ENCODE results near the gene TMEM200B.

The TMEM200B gene

DNA sequence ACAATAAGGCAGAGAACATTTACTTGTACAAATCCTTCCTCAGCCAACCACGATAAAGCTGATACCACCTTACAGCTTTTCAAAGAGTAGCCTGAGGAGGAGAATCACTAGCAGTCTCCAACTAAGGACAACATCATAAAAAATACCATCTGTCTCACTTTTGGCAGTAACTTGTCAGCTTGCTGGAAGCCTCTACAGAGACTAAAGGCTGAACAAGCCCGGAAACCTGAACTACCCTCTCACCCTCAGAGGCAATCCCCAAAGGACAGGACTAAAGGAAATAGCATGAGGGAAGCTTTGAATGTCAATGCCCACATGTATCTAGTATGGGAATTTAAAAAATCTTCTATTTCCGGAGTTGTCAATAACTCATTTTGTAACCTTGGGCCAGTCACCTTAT lies 47.4 kb upstream of the TMEM200B start (continued):
- TF ChIP-seq OSR2 (tag by site-specific recombination; IDR thresholded peaks at IDR 0.05), result peak; percentile 89
- TF ChIP-seq ZXDB (tag by site-specific recombination; IDR thresholded peaks at IDR 0.05), result peak; percentile 66
- TF ChIP-seq ZNF2 (tag by site-specific recombination; IDR thresholded peaks at IDR 0.05), result no peak
- 0 out of 2 replicates have a peak, but pooled peaks have one; percentile 32 for TF ChIP-seq ZBTB17 (tag by site-specific recombination; IDR thresholded peaks at IDR 0.05)
- TF ChIP-seq, protein P1, sequence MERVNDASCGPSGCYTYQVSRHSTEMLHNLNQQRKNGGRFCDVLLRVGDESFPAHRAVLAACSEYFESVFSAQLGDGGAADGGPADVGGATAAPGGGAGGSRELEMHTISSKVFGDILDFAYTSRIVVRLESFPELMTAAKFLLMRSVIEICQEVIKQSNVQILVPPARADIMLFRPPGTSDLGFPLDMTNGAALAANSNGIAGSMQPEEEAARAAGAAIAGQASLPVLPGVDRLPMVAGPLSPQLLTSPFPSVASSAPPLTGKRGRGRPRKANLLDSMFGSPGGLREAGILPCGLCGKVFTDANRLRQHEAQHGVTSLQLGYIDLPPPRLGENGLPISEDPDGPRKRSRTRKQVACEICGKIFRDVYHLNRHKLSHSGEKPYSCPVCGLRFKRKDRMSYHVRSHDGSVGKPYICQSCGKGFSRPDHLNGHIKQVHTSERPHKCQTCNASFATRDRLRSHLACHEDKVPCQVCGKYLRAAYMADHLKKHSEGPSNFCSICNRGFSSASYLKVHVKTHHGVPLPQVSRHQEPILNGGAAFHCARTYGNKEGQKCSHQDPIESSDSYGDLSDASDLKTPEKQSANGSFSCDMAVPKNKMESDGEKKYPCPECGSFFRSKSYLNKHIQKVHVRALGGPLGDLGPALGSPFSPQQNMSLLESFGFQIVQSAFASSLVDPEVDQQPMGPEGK (tag by site-specific recombination; IDR thresholded peaks at IDR 0.05), result no peak
- 0 out of 2 replicates have a peak, but pooled peaks have one; percentile 29 for TF ChIP-seq ZNF341 (tag by site-specific recombination; IDR thresholded peaks at IDR 0.05; ENCODE audit: low read depth)
- TF ChIP-seq ZNF843 (tag by site-specific recombination; IDR thresholded peaks at IDR 0.05), result peak; percentile 79
- TF ChIP-seq ZNF140 (tag by site-specific recombination; IDR thresholded peaks at IDR 0.05), result no peak
- TF ChIP-seq IKZF3 (tag by site-specific recombination; IDR thresholded peaks at IDR 0.05), result peak; percentile 78
- TF ChIP-seq ZNF600 (tag by site-specific recombination; IDR thresholded peaks at IDR 0.05), result no peak
- 0 out of 2 replicates have a peak, but pooled peaks have one; percentile 40 for TF ChIP-seq ZNF610 (tag by site-specific recombination; IDR thresholded peaks at IDR 0.05; ENCODE audit: borderline replicate concordance)
- TF ChIP-seq ZNF121 (tag by site-specific recombination; IDR thresholded peaks at IDR 0.05), result no peak
- no peak for TF ChIP-seq MYNN (tag by site-specific recombination; IDR thresholded peaks at IDR 0.05; ENCODE audit: borderline replicate concordance)
- no peak for TF ChIP-seq HOXD13 (CRISPR knock-in tag; IDR thresholded peaks at IDR 0.05; ENCODE audit: borderline replicate concordance)
- no peak for TF ChIP-seq ZNF416 (tag by site-specific recombination; IDR thresholded peaks at IDR 0.05)
- TF ChIP-seq ZNF184 (tag by site-specific recombination; IDR thresholded peaks at IDR 0.05), result no peak
- TF ChIP-seq ZNF155 (tag by site-specific recombination; IDR thresholded peaks at IDR 0.05), result no peak
- no peak for TF ChIP-seq ZNF114 (tag by site-specific recombination; IDR thresholded peaks at IDR 0.05)
- TF ChIP-seq ZNF157 (tag by site-specific recombination; IDR thresholded peaks at IDR 0.05), result no peak
- TF ChIP-seq ZNF350 (tag by site-specific recombination; IDR thresholded peaks at IDR 0.05), result no peak
- TF ChIP-seq ZNF214 (tag by site-specific recombination; IDR thresholded peaks at IDR 0.05; ENCODE audit: borderline replicate concordance), result no peak
- peak; percentile 87 for TF ChIP-seq MZF1 (tag by site-specific recombination; IDR thresholded peaks at IDR 0.05; ENCODE audit: borderline replicate concordance)
- TF ChIP-seq ZNF561 (tag by site-specific recombination; IDR thresholded peaks at IDR 0.05; ENCODE audit: borderline replicate concordance), result no peak
- peak; percentile 57 for TF ChIP-seq ZNF423 (tag by site-specific recombination; IDR thresholded peaks at IDR 0.05)
- TF ChIP-seq, protein P2, sequence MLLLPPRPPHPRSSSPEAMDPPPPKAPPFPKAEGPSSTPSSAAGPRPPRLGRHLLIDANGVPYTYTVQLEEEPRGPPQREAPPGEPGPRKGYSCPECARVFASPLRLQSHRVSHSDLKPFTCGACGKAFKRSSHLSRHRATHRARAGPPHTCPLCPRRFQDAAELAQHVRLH (tag by site-specific recombination; IDR thresholded peaks at IDR 0.05), result peak; percentile 81
- no peak for TF ChIP-seq ZNF660 (tag by site-specific recombination; IDR thresholded peaks at IDR 0.05)
- TF ChIP-seq, protein P3, sequence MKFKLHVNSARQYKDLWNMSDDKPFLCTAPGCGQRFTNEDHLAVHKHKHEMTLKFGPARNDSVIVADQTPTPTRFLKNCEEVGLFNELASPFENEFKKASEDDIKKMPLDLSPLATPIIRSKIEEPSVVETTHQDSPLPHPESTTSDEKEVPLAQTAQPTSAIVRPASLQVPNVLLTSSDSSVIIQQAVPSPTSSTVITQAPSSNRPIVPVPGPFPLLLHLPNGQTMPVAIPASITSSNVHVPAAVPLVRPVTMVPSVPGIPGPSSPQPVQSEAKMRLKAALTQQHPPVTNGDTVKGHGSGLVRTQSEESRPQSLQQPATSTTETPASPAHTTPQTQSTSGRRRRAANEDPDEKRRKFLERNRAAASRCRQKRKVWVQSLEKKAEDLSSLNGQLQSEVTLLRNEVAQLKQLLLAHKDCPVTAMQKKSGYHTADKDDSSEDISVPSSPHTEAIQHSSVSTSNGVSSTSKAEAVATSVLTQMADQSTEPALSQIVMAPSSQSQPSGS (tag by site-specific recombination; IDR thresholded peaks at IDR 0.05; ENCODE audit: low read depth), result no peak
- no peak for TF ChIP-seq ZNF549 (tag by site-specific recombination; IDR thresholded peaks at IDR 0.05)
- TF ChIP-seq ZNF335 (tag by site-specific recombination; conservative IDR thresholded peaks at IDR 0.05), result 0 out of 2 replicates have a peak, but pooled peaks have one; percentile 11
- TF ChIP-seq, protein P4, sequence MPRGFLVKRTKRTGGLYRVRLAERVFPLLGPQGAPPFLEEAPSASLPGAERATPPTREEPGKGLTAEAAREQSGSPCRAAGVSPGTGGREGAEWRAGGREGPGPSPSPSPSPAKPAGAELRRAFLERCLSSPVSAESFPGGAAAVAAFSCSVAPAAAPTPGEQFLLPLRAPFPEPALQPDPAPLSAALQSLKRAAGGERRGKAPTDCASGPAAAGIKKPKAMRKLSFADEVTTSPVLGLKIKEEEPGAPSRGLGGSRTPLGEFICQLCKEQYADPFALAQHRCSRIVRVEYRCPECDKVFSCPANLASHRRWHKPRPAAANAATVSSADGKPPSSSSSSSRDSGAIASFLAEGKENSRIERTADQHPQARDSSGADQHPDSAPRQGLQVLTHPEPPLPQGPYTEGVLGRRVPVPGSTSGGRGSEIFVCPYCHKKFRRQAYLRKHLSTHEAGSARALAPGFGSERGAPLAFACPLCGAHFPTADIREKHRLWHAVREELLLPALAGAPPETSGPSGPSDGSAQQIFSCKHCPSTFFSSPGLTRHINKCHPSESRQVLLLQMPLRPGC (tag by site-specific recombination; IDR thresholded peaks at IDR 0.05), result peak; percentile 90
- TF ChIP-seq, protein P5, sequence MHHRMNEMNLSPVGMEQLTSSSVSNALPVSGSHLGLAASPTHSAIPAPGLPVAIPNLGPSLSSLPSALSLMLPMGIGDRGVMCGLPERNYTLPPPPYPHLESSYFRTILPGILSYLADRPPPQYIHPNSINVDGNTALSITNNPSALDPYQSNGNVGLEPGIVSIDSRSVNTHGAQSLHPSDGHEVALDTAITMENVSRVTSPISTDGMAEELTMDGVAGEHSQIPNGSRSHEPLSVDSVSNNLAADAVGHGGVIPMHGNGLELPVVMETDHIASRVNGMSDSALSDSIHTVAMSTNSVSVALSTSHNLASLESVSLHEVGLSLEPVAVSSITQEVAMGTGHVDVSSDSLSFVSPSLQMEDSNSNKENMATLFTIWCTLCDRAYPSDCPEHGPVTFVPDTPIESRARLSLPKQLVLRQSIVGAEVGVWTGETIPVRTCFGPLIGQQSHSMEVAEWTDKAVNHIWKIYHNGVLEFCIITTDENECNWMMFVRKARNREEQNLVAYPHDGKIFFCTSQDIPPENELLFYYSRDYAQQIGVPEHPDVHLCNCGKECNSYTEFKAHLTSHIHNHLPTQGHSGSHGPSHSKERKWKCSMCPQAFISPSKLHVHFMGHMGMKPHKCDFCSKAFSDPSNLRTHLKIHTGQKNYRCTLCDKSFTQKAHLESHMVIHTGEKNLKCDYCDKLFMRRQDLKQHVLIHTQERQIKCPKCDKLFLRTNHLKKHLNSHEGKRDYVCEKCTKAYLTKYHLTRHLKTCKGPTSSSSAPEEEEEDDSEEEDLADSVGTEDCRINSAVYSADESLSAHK (tag by site-specific recombination; IDR thresholded peaks at IDR 0.05), result 0 out of 2 replicates have a peak, but pooled peaks have one; percentile 40
- TF ChIP-seq, protein P6, sequence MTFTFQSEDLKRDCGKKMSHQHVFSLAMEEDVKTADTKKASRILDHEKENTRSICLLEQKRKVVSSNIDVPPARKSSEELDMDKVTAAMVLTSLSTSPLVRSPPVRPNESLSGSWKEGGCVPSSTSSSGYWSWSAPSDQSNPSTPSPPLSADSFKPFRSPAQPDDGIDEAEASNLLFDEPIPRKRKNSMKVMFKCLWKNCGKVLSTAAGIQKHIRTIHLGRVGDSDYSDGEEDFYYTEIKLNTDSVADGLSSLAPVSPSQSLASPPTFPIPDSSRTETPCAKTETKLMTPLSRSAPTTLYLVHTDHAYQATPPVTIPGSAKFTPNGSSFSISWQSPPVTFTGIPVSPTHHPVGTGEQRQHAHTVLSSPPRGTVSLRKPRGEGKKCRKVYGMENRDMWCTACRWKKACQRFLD (tag by site-specific recombination; IDR thresholded peaks at IDR 0.05), result no peak
- TF ChIP-seq PRDM1 (tag by site-specific recombination; IDR thresholded peaks at IDR 0.05), result no peak

Measured in HEK293 (cell line).